Measurements from ENCODE around the gene WDR45B.

Gene WDR45B

GRCh38 chr17:82648165-82648668, at the start of gene WDR45B:
TSS of gene WDR45B (minus strand) at chr17:82648444. CDS start at chr17:82648340, 104 bp downstream.
- Histone ChIP-seq H3K27me3 (replicated peaks) (no peaks in the 10 kb centered on the region), H3K4me3 (ENCODE audit: low read depth, low read length) (peak within 1 kb of the TSS; percentile 85), H3K27ac (peak within 1 kb of the TSS; percentile 73), H3K36me3 (replicated peaks) (peaks cover 11% of the 10 kb centered on the region)
- no peak for TF ChIP-seq CTCF (IDR thresholded peaks at IDR 0.05; ENCODE audit: low read depth, low read length, missing control alignments)
- in situ Hi-C loops (cut with HindIII; ENCODE audit: low pct_ligation_motif_present, low sequenced_read_pairs): no loop called here
- DNase-seq: peak; percentile 96

GRCh38 chr17:82697808-82698064, 49.5 kb upstream of the WDR45B start:
- no peak for DNase-seq
- in situ Hi-C loops (cut with HindIII; ENCODE audit: low pct_ligation_motif_present, low sequenced_read_pairs): no loop called here
- H3K27ac ChIP-seq: no peak overlapping the region
- TF ChIP-seq CTCF (IDR thresholded peaks at IDR 0.05; ENCODE audit: low read depth, low read length, missing control alignments): no peak
- H3K4me3 ChIP-seq (ENCODE audit: low read depth, low read length): peak overlapping the region; percentile 67
- H3K27me3 ChIP-seq (replicated peaks): no peaks in the 10 kb centered on the region
- H3K36me3 ChIP-seq (replicated peaks): no peaks in the 10 kb centered on the region

GRCh38 chr17:82696916-82697807, 48.9 kb upstream of the WDR45B start:
- no peak for TF ChIP-seq CTCF (IDR thresholded peaks at IDR 0.05; ENCODE audit: low read depth, low read length, missing control alignments)
- no peak for DNase-seq
- in situ Hi-C loops (cut with HindIII; ENCODE audit: low pct_ligation_motif_present, low sequenced_read_pairs): no loop called here
- H3K27me3 ChIP-seq (replicated peaks): no peaks in the 10 kb centered on the region
- H3K4me3 ChIP-seq (ENCODE audit: low read depth, low read length): peak overlapping the region; percentile 67
- H3K36me3 ChIP-seq (replicated peaks): no peaks in the 10 kb centered on the region
- no peak overlapping the region for H3K27ac ChIP-seq

- no peak for TF ChIP-seq CTCF (IDR thresholded peaks at IDR 0.05; ENCODE audit: low read depth, low read length, missing control alignments)
Observed at GRCh38 chr17:82696259-82696658, 48.0 kb upstream of the WDR45B start.

GRCh38 chr17:82694647-82695046, 46.4 kb upstream of the WDR45B start:
- no peak for DNase-seq
- no peak for TF ChIP-seq CTCF (IDR thresholded peaks at IDR 0.05; ENCODE audit: low read depth, low read length, missing control alignments)
- no peaks in the 10 kb centered on the region for H3K27me3 ChIP-seq (replicated peaks)
- no peaks in the 10 kb centered on the region for H3K36me3 ChIP-seq (replicated peaks)
- in situ Hi-C loops (cut with HindIII; ENCODE audit: low pct_ligation_motif_present, low sequenced_read_pairs): no loop called here
- no peak overlapping the region for H3K4me3 ChIP-seq (ENCODE audit: low read depth, low read length)
- H3K27ac ChIP-seq: no peak overlapping the region

More at GRCh38 chr17:82696259-82696658, 48.0 kb upstream of the WDR45B start:
- DNase-seq: no peak
- Histone ChIP-seq H3K27ac (no peak overlapping the region), H3K27me3 (replicated peaks) (no peaks in the 10 kb centered on the region), H3K4me3 (ENCODE audit: low read depth, low read length) (no peak overlapping the region), H3K36me3 (replicated peaks) (no peaks in the 10 kb centered on the region)
- in situ Hi-C loops (cut with HindIII; ENCODE audit: low pct_ligation_motif_present, low sequenced_read_pairs): no loop called here
